ENCODE measurements around the gene KLHL9.

DNA sequence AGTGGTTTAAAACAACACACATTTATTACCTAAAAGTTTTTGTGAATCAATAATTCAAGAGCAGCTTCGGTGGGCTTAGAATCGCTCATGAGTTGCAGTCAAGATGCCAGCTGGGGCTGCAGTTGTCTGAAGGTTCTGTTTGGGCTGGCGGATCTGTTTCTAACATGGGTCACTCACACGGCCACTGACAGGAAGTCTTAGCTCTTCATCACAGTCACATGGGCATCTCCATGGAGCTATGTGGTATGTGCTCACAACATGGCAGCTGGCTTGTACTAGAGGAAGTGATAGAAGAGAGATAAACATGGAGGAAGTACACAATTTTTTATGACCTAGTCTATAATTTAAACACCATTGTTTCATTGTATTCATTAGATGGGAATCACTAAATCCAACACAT is 11.2 kb downstream of the KLHL9 start:
- TF ChIP-seq CTCF (conservative IDR thresholded peaks at IDR 0.05) (no peak), EZH2 (IDR thresholded peaks at IDR 0.05; ENCODE audit: low read depth) (no peak)
